Nephron progenitor cell (in vitro differentiated cells): ENCODE results near the gene RSF1.

Experiments
- DNase-seq: peaks from one replicate; pipeline ENCODE4 v3.0.0; 2021
- H3K27ac Mint-ChIP-seq: 2 replicates; pipeline ENCODE4 v1.8.0; 2021; ENCODE audit warnings: mild to moderate bottlenecking, moderate library complexity, mixed read lengths
- H3K27me3 Mint-ChIP-seq: 2 replicates; pipeline ENCODE4 v1.8.0; 2021; ENCODE audit warnings: mild to moderate bottlenecking, low read depth, mixed read lengths; ENCODE audit not compliant: poor library complexity
- H3K36me3 Mint-ChIP-seq: 2 replicates; pipeline ENCODE4 v1.8.0; 2021; ENCODE audit warnings: low read depth, mixed read lengths
- H3K4me1 Mint-ChIP-seq: 2 replicates; pipeline ENCODE4 v1.8.0; 2021; ENCODE audit warnings: mixed read lengths
- H3K4me3 Mint-ChIP-seq: 2 replicates; pipeline ENCODE4 v1.8.0; 2021; ENCODE audit warnings: mild to moderate bottlenecking, moderate library complexity, mixed read lengths
- H3K9me3 Mint-ChIP-seq: 2 replicates; pipeline ENCODE4 v1.8.0; 2021; ENCODE audit warnings: mild to moderate bottlenecking, moderate library complexity, mixed read lengths
- CTCF ChIP-seq: fragments of 200-600 bp; sonication (generic); IDR thresholded peaks from 2 replicates; pipeline ENCODE4 v1.5.0; 2021; ENCODE audit warnings: antibody characterized with exemption

Gene RSF1

GRCh38 chr11:77814848-77815247, 5.7 kb downstream of the RSF1 start:
- no peak for DNase-seq
- Mint-ChIP-seq H3K9me3 (peaks cover 34% of the 10 kb centered on the region), H3K27me3 (peaks cover 3% of the 10 kb centered on the region), H3K36me3 (peaks cover 73% of the 10 kb centered on the region), H3K4me3 (no peak overlapping the region), H3K4me1 (peaks cover 7% of the 10 kb centered on the region), H3K27ac (no peak overlapping the region)
- no peak for TF ChIP-seq CTCF

GRCh38 chr11:77813256-77813655, 7.3 kb downstream of the RSF1 start:
- Mint-ChIP-seq H3K9me3 (peaks cover 34% of the 10 kb centered on the region), H3K27me3 (peaks cover 3% of the 10 kb centered on the region), H3K36me3 (peaks cover 80% of the 10 kb centered on the region), H3K4me1 (no peaks in the 10 kb centered on the region), H3K4me3 (no peak overlapping the region), H3K27ac (no peak overlapping the region)
- TF ChIP-seq CTCF = no peak
- DNase-seq = no peak

GRCh38 chr11:77806993-77807392, 13.5 kb downstream of the RSF1 start:
- Mint-ChIP-seq H3K9me3 (no peaks in the 10 kb centered on the region), H3K36me3 (peaks cover 49% of the 10 kb centered on the region), H3K4me3 (no peak overlapping the region), H3K4me1 (no peaks in the 10 kb centered on the region), H3K27me3 (no peaks in the 10 kb centered on the region), H3K27ac (no peak overlapping the region)
- TF ChIP-seq CTCF = no peak
- DNase-seq = no peak

- H3K36me3 Mint-ChIP-seq = peaks cover 48% of the 10 kb centered on the region
- TF ChIP-seq CTCF = no peak
- no peaks in the 10 kb centered on the region for H3K27me3 Mint-ChIP-seq
- no peak overlapping the region for H3K27ac Mint-ChIP-seq
- H3K9me3 Mint-ChIP-seq = no peaks in the 10 kb centered on the region
- no peaks in the 10 kb centered on the region for H3K4me1 Mint-ChIP-seq
- no peak overlapping the region for H3K4me3 Mint-ChIP-seq
- no peak for DNase-seq
These were observed 14.1 kb downstream of the RSF1 start for GRCh38 chr11:77806415-77806814.

GRCh38 chr11:77801477-77801876, 19.0 kb downstream of the RSF1 start:
- Mint-ChIP-seq H3K4me3 (no peak overlapping the region), H3K36me3 (peaks cover 50% of the 10 kb centered on the region), H3K27ac (peak overlapping the region; percentile 62), H3K9me3 (peaks cover 25% of the 10 kb centered on the region), H3K4me1 (no peaks in the 10 kb centered on the region), H3K27me3 (no peaks in the 10 kb centered on the region)
- DNase-seq = no peak
- no peak for TF ChIP-seq CTCF

GRCh38 chr11:77800449-77800848, 20.1 kb downstream of the RSF1 start:
- Mint-ChIP-seq H3K27me3 (no peaks in the 10 kb centered on the region), H3K36me3 (peaks cover 55% of the 10 kb centered on the region), H3K9me3 (peaks cover 35% of the 10 kb centered on the region), H3K27ac (no peak overlapping the region), H3K4me1 (no peaks in the 10 kb centered on the region), H3K4me3 (no peak overlapping the region)
- TF ChIP-seq CTCF = no peak
- no peak for DNase-seq
